Ovary (tissue), 9 donors: ENCODE results near the gene DYNLT2. TPM values are rescaled to one million over a fixed set of nuclear protein-coding genes. Genes with fewer than 3 reads are reported as not detected.

Experiments
- DNase-seq, 5 donors: peaks; one replicate each; pipeline ENCODE4 v3.0.0-alpha.2; 2019 to 2020
- H3K27ac ChIP-seq, 2 donors: fragments of 200-600 bp; one replicate each; pipeline versions ENCODE4 v1.5.1 to v1.8.0; 2019 to 2022
- H3K27me3 ChIP-seq: fragments of 200-600 bp; one replicate; pipeline ENCODE4 v1.8.0; 2022
- H3K36me3 ChIP-seq: fragments of 200-600 bp; sonication (generic); one replicate; pipeline ENCODE4 v1.5.1; 2019
- H3K4me1 ChIP-seq: one replicate; pipeline ENCODE4 v1.8.1; 2013; ENCODE audit warnings: mild to moderate bottlenecking, moderate library complexity; ENCODE audit not compliant: insufficient read depth
- H3K4me3 ChIP-seq: fragments of 200-600 bp; sonication (generic); one replicate; pipeline ENCODE4 v1.5.1; 2017
- H3K9me3 ChIP-seq, 2 donors: fragments of 200-600 bp in 1 of 2; sonication (generic) in 1 of 2; one replicate each; pipeline versions ENCODE4 v1.5.1 to v1.8.1; 2013 to 2019; ENCODE audit warnings: mild to moderate bottlenecking in 1 of 2, moderate library complexity in 1 of 2
- CTCF ChIP-seq, 3 donors: fragments of 450-650 bp in 2 of 3; fragments of 200-600 bp in 1 of 3; IDR thresholded peaks; one replicate each; pipeline versions ENCODE4 v1.5.1 to v1.8.0; 2016 to 2022; ENCODE audit warnings: antibody characterized with exemption in 3 of 3, mild to moderate bottlenecking in 1 of 3
- EP300 ChIP-seq: sonication (generic); formaldehyde crosslinking; IDR thresholded peaks from one replicate; pipeline ENCODE4 v1.6.1; 2017; ENCODE audit warnings: antibody characterized with exemption
- POLR2A ChIP-seq: fragments of 450-650 bp; IDR thresholded peaks from one replicate; pipeline ENCODE4 v1.6.1; 2017; ENCODE audit warnings: antibody characterized with exemption, mild to moderate bottlenecking, moderate library complexity
- WGBS, 3 donors: extraction: QIAGEN DNeasy Blood & Tissue Kit in 1 of 3; methylation state at CpG; one replicate each; pipeline versions ENCODE4 v1.1.5 to v1.1.7; 2013 to 2017; 5-methylcytosine and 5-hydroxymethylcytosine counted together
- intact Hi-C, 4 donors: fragments of 100-400 bp; cut with DNase I; formaldehyde crosslinking; loops; one replicate each; pipeline versions ENCODE4 v1.11.0 to v1.15.1; 2022 to 2023
- polyA plus RNA-seq, 2 donors: library from polyadenylated mRNA; stranded (reverse); fragments of 200-250 nt in 1 of 2; fragments of 350-450 nt in 1 of 2; fragmentation: Illumina TruSeq in 1 of 2; extraction: RNeasy Lipid Tissue Mini Kit (QIAGEN cat#74804) in 1 of 2; gene quantifications; one replicate each; pipeline ENCODE4 v1.2.3, GENCODE V29; 2013 to 2014
- total RNA-seq, 7 donors: library from RNA; depleted of rRNA in 2 of 7; stranded (reverse); fragments of >200 nt in 2 of 7; fragmentation: NEBNext Ultra II Directional in 3 of 7; extraction: Animal tissue kit (Norgen Biotek cat#: 25700) in 3 of 7; gene quantifications; one replicate each; pipeline versions ENCODE4 v1.1.0 to v1.2.4, GENCODE V29; 2016 to 2023
- donor health status: DM: no; HTN: no; CAD: no; lungs with moderate emphysema.
- donor health status: DM: no; HTN: no; CAD: no.
- donor health status: Bipolar disorder and iron deficiency.
- donor health status: DM: yes; HTN: yes; CAD: no.
- donor health status: DM: no; HTN: no; CAD: no.
- donor health status: DM: yes; HTN: yes; CAD: no.

DYNLT2 gene
- total and polyA plus RNA-seq, 9 donors: 1.7 to 4.6 (median 3.1) TPM

- no peaks in the 10 kb centered on the region for H3K36me3 ChIP-seq
- no peaks in the 10 kb centered on the region for H3K9me3 ChIP-seq
- no peaks in the 10 kb centered on the region for H3K27me3 ChIP-seq
- DNase-seq: no peak
- TF ChIP-seq POLR2A: no peak
- no peak for TF ChIP-seq EP300
- TF ChIP-seq CTCF (IDR thresholded peaks at IDR 0.05): no peak
- no peak overlapping the region for H3K27ac ChIP-seq
- WGBS, 3 donors: 70 to 72% (median 71%) methylated on average over 10 of the region's 10 CpGs
- H3K4me1 ChIP-seq: no peaks in the 10 kb centered on the region
- intact Hi-C loops: no loop called here
- no peak overlapping the region for H3K4me3 ChIP-seq
These were observed 12.5 kb upstream of the DYNLT2 start for GRCh38 chr6:169763881-169764280.

- no peaks in the 10 kb centered on the region for H3K4me1 ChIP-seq
- H3K27me3 ChIP-seq: no peaks in the 10 kb centered on the region
- TF ChIP-seq CTCF (IDR thresholded peaks at IDR 0.05) (no peak), EP300 (no peak), POLR2A (no peak)
- H3K9me3 ChIP-seq: no peaks in the 10 kb centered on the region
- no peak overlapping the region for H3K27ac ChIP-seq
- DNase-seq: no peak
- WGBS, 3 donors: 70 to 77% (median 76%) methylated on average over 10 of the region's 10 CpGs
- intact Hi-C loops: no loop called here
- H3K4me3 ChIP-seq: no peak overlapping the region
- H3K36me3 ChIP-seq: no peaks in the 10 kb centered on the region
These were observed 11.9 kb upstream of the DYNLT2 start for GRCh38 chr6:169763308-169763707.

GRCh38 chr6:169755162-169755561 is 3.8 kb upstream of the DYNLT2 start:
- Histone ChIP-seq H3K27ac (no peak overlapping the region), H3K9me3 (no peaks in the 10 kb centered on the region), H3K36me3 (no peaks in the 10 kb centered on the region), H3K4me3 (no peak overlapping the region), H3K27me3 (no peaks in the 10 kb centered on the region), H3K4me1 (peaks cover 3% of the 10 kb centered on the region)
- TF ChIP-seq EP300: no peak
- TF ChIP-seq POLR2A: no peak
- no peak for TF ChIP-seq CTCF (IDR thresholded peaks at IDR 0.05)
- DNase-seq: no peak
- WGBS, 3 donors: 83% methylated on average over 6 of the region's 6 CpGs
- intact Hi-C loops: no loop called here

- Histone ChIP-seq H3K27me3 (no peaks in the 10 kb centered on the region), H3K36me3 (no peaks in the 10 kb centered on the region), H3K9me3 (no peaks in the 10 kb centered on the region), H3K27ac (peak overlapping the region; percentile 96 to 97), H3K4me1 (peaks cover 3% of the 10 kb centered on the region), H3K4me3 (peak overlapping the region; percentile 79)
- intact Hi-C loops: loop anchor here in 1 of 4 donors (5.0 kb wide), 1 partner anchor 800 kb away; the partner anchor contains the start of genes PSMB1 and TBP
- DNase-seq: no peak
- 6 to 7% (median 6%) methylated on average over 19 of the region's 19 CpGs for WGBS, 3 donors
- TF ChIP-seq POLR2A (no peak), EP300 (no peak), CTCF (IDR thresholded peaks at IDR 0.05) (no peak)
These were observed 777 bp upstream of the DYNLT2 start for GRCh38 chr6:169752074-169752623.
